HG03457 (cell line): ENCODE measurements around the gene KRT6A.
"Not testable (repeated sequence)": the region's sequence is repeated elsewhere in the genome, so short reads cannot be mapped to it uniquely, and the experiment has no call there.

Experiments
- ATAC-seq: cut with Tn5 transposase; IDR thresholded peaks from one replicate; pipeline ENCODE4 v1.9.1; 2021; ENCODE audit warnings: moderate number of reproducible peaks; ENCODE audit not compliant: unreplicated experiment

KRT6A gene

GRCh38 chr12:52506858-52507715 lies 14.0 kb upstream of the KRT6A start:
- no peak for ATAC-seq

- no peak for ATAC-seq
These were observed 9.8 kb upstream of the KRT6A start for GRCh38 chr12:52502877-52503276.

- no peak for ATAC-seq
These were observed 8.4 kb upstream of the KRT6A start for GRCh38 chr12:52501490-52501889.

GRCh38 chr12:52500574-52500973 lies 7.5 kb upstream of the KRT6A start:
- not testable (repeated sequence) for ATAC-seq

GRCh38 chr12:52499806-52500560 lies 6.9 kb upstream of the KRT6A start:
- no peak for ATAC-seq

- ATAC-seq: no peak
These were observed 5.9 kb upstream of the KRT6A start for GRCh38 chr12:52498946-52499345.

- ATAC-seq: no peak
These were observed 4.9 kb upstream of the KRT6A start for GRCh38 chr12:52497975-52498374.

GRCh38 chr12:52496590-52497071 lies 3.6 kb upstream of the KRT6A start:
- ATAC-seq: no peak

- no peak for ATAC-seq
These were observed 3.0 kb upstream of the KRT6A start for GRCh38 chr12:52496054-52496453.

- ATAC-seq: no peak
These were observed 2.3 kb upstream of the KRT6A start for GRCh38 chr12:52495389-52495788.

- ATAC-seq: no peak
These were observed 1.5 kb upstream of the KRT6A start for GRCh38 chr12:52494518-52494917.

- no peak for ATAC-seq
These were observed 1.0 kb upstream of the KRT6A start for GRCh38 chr12:52494100-52494499.

- not testable (repeated sequence) for ATAC-seq
These were observed 652 bp downstream of the KRT6A start for GRCh38 chr12:52492405-52492804.

GRCh38 chr12:52491495-52491894 lies 1.6 kb downstream of the KRT6A start:
- ATAC-seq: not testable (repeated sequence)

GRCh38 chr12:52488736-52489135 lies 4.3 kb downstream of the KRT6A start:
- ATAC-seq: no peak

GRCh38 chr12:52487744-52488443 lies 5.2 kb downstream of the KRT6A start:
- ATAC-seq: not testable (repeated sequence)

- ATAC-seq: no peak
These were observed 5.8 kb downstream of the KRT6A start for GRCh38 chr12:52487211-52487610.

GRCh38 chr12:52486166-52487105 lies 6.6 kb downstream of the KRT6A start:
- no peak for ATAC-seq

- no peak for ATAC-seq
These were observed 13.0 kb downstream of the KRT6A start for GRCh38 chr12:52480073-52480472.

GRCh38 chr12:52477651-52478050 lies 15.4 kb downstream of the KRT6A start:
- no peak for ATAC-seq
